Cardiac fibroblast (primary cell): ENCODE results near the gene EPYC.

Experiments
- DNase-seq, 2 donors: peaks; one replicate each; pipeline versions ENCODE4 v3.0.0 to v3.0.0-alpha.2; 2010; ENCODE audit warnings: low read depth in 2 of 2
- H3K4me3 ChIP-seq, 2 donors: replicated peaks in 1 of 2; 1 replicate in 1 of 2; 2 replicates in 1 of 2; pipeline ENCODE4 v1.5.1; 2011; ENCODE audit warnings: low read depth in 2 of 2, low read length in 2 of 2, mild to moderate bottlenecking in 2 of 2, moderate library complexity in 1 of 2
- CTCF ChIP-seq: IDR thresholded peaks from one replicate; pipeline ENCODE4 v1.5.1; 2011; ENCODE audit warnings: low read depth, mild to moderate bottlenecking, low read length, inconsistent platforms

EPYC gene

GRCh38 chr12:90972226-90972625 is 32.5 kb downstream of the EPYC start:
- no peak overlapping the region for H3K4me3 ChIP-seq
- no peak for TF ChIP-seq CTCF
- DNase-seq, result no peak

GRCh38 chr12:90970911-90971310 is 33.9 kb downstream of the EPYC start:
- no peak for TF ChIP-seq CTCF
- DNase-seq, result no peak
- no peak overlapping the region for H3K4me3 ChIP-seq

GRCh38 chr12:90970471-90970870 is 34.3 kb downstream of the EPYC start:
- DNase-seq, result peak; percentile 3 to 36
- no peak overlapping the region for H3K4me3 ChIP-seq
- TF ChIP-seq CTCF, result no peak

- no peak overlapping the region for H3K4me3 ChIP-seq
- DNase-seq, result no peak
- no peak for TF ChIP-seq CTCF
These were observed 34.9 kb downstream of the EPYC start for GRCh38 chr12:90969851-90970250.

GRCh38 chr12:90969346-90969745 is 35.4 kb downstream of the EPYC start:
- no peak overlapping the region for H3K4me3 ChIP-seq
- no peak for TF ChIP-seq CTCF
- no peak for DNase-seq

- no peak overlapping the region for H3K4me3 ChIP-seq
- no peak for TF ChIP-seq CTCF
- no peak for DNase-seq
These were observed 39.6 kb downstream of the EPYC start for GRCh38 chr12:90965204-90965603.

GRCh38 chr12:90964616-90965015 is 40.2 kb downstream of the EPYC start:
- no peak for TF ChIP-seq CTCF
- no peak for DNase-seq
- no peak overlapping the region for H3K4me3 ChIP-seq
